Stomach (tissue), 9 donors: ENCODE results near the gene NSD2. TPM values are rescaled to one million over a fixed set of nuclear protein-coding genes. Genes with fewer than 3 reads are reported as not detected.
A peak's percentile ranks its signal among the peaks of the same experiment; 100 is the strongest.

ENCODE experiments used
- DNase-seq, 2 donors: peaks; one replicate each; pipeline versions ENCODE4 v3.0.0 to v3.0.0-alpha.2; 2013 to 2019
- H3K27ac ChIP-seq, 5 donors: fragments of 200-600 bp in 4 of 5; sonication (generic) in 4 of 5; one replicate each; pipeline ENCODE4 v1.5.1; 2013 to 2019; ENCODE audit warnings: mild to moderate bottlenecking in 1 of 5, moderate library complexity in 1 of 5
- H3K27me3 ChIP-seq, 3 donors: fragments of 200-600 bp; sonication (generic); one replicate each; pipeline ENCODE4 v1.5.1; 2017 to 2019; ENCODE audit warnings: mixed run types in 1 of 3
- H3K36me3 ChIP-seq, 4 donors: fragments of 200-600 bp; sonication (generic); 1 replicate in 3 of 4; 2 replicates in 1 of 4; pipeline ENCODE4 v1.5.1; 2016 to 2019
- H3K4me1 ChIP-seq, 4 donors: fragments of 200-600 bp; sonication (generic); one replicate each; pipeline ENCODE4 v1.5.1; 2016 to 2019
- H3K4me3 ChIP-seq, 4 donors: fragments of 200-600 bp; sonication (generic) in 3 of 4; one replicate each; pipeline ENCODE4 v1.5.1; 2016 to 2019; ENCODE audit warnings: mild to moderate bottlenecking in 1 of 4
- H3K9me3 ChIP-seq, 4 donors: fragments of 200-600 bp; sonication (generic); one replicate each; pipeline ENCODE4 v1.5.1; 2016 to 2019
- EP300 ChIP-seq: sonication (generic); formaldehyde crosslinking; IDR thresholded peaks from one replicate; pipeline ENCODE4 v1.6.1; 2017; ENCODE audit warnings: antibody characterized with exemption
- POLR2A ChIP-seq, 4 donors: fragments of 450-650 bp; IDR thresholded peaks; one replicate each; pipeline ENCODE4 v1.6.1; 2016; ENCODE audit warnings: antibody characterized with exemption in 4 of 4, control low read depth in 2 of 4, mild to moderate bottlenecking in 1 of 4, moderate library complexity in 1 of 4
- POLR2AphosphoS5 ChIP-seq, 3 donors: sonication (generic); formaldehyde crosslinking; IDR thresholded peaks; one replicate each; pipeline ENCODE4 v1.6.1; 2016; ENCODE audit warnings: antibody characterized with exemption in 3 of 3
- WGBS, 5 donors: extraction: QIAGEN DNeasy Blood & Tissue Kit in 3 of 5; methylation state at CpG; one replicate each; pipeline versions ENCODE4 v1.1.5 to v1.1.7; 2013 to 2018; 5-methylcytosine and 5-hydroxymethylcytosine counted together
- intact Hi-C: fragments of 100-400 bp; cut with DNase I; formaldehyde crosslinking; loops from one replicate; pipeline ENCODE4 v1.15.1; 2023; ENCODE audit warnings: low total_unique reads
- polyA plus RNA-seq, 3 donors: library from polyadenylated mRNA; stranded (reverse); fragments of 200-250 nt; gene quantifications; one replicate each; pipeline ENCODE4 v1.2.3, GENCODE V29; 2013
- total RNA-seq, 5 donors: library from RNA; depleted of rRNA; stranded (reverse); fragments of >200 nt; gene quantifications; one replicate each; pipeline versions ENCODE4 v1.1.0 to v1.2.3, GENCODE V29; 2014 to 2016
- TF ChIP-seq, protein P1 (sequence below), 7 experiments: fragments of 450-650 bp in 4 of 7; fragments of 200-600 bp in 3 of 7; sonication (generic) in 3 of 7; IDR thresholded peaks; one replicate each; pipeline ENCODE4 v1.5.1; 2016 to 2019; ENCODE audit warnings: antibody characterized with exemption in 7 of 7, control low read depth in 2 of 7, mild to moderate bottlenecking in 1 of 7
- donor health status: healthy with polysubstance abuse.
- donor health status: Bipolar disorder and iron deficiency.
- donor health status: healthy.

The NSD2 gene
- total and polyA plus RNA-seq, 8 donors, result 4.9 to 176 (median 56.9) TPM

GRCh38 chr4:1850276-1850675 lies 20.9 kb upstream of the NSD2 start:
- intact Hi-C loops, result no loop called here
- Histone ChIP-seq H3K27ac (no peak overlapping the region), H3K4me3 (no peak overlapping the region), H3K4me1 (peaks cover 32 to 53% (median 44%) of the 10 kb centered on the region in 4 donors), H3K9me3 (no peaks in the 10 kb centered on the region), H3K27me3 (no peaks in the 10 kb centered on the region), H3K36me3 (peaks cover 12 to 39% (median 32%) of the 10 kb centered on the region in 4 donors)
- no peak for DNase-seq
- TF ChIP-seq EP300 (no peak), POLR2A (IDR thresholded peaks at IDR 0.05) (no peak), POLR2AphosphoS5 (IDR thresholded peaks at IDR 0.05) (no peak)
- TF ChIP-seq, protein P1, sequence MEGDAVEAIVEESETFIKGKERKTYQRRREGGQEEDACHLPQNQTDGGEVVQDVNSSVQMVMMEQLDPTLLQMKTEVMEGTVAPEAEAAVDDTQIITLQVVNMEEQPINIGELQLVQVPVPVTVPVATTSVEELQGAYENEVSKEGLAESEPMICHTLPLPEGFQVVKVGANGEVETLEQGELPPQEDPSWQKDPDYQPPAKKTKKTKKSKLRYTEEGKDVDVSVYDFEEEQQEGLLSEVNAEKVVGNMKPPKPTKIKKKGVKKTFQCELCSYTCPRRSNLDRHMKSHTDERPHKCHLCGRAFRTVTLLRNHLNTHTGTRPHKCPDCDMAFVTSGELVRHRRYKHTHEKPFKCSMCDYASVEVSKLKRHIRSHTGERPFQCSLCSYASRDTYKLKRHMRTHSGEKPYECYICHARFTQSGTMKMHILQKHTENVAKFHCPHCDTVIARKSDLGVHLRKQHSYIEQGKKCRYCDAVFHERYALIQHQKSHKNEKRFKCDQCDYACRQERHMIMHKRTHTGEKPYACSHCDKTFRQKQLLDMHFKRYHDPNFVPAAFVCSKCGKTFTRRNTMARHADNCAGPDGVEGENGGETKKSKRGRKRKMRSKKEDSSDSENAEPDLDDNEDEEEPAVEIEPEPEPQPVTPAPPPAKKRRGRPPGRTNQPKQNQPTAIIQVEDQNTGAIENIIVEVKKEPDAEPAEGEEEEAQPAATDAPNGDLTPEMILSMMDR (IDR thresholded peaks at IDR 0.05), result no peak
- WGBS, 5 donors, result 80 to 90% (median 88%) methylated on average over 5 to 10 of the region's 10 CpGs

DNA sequence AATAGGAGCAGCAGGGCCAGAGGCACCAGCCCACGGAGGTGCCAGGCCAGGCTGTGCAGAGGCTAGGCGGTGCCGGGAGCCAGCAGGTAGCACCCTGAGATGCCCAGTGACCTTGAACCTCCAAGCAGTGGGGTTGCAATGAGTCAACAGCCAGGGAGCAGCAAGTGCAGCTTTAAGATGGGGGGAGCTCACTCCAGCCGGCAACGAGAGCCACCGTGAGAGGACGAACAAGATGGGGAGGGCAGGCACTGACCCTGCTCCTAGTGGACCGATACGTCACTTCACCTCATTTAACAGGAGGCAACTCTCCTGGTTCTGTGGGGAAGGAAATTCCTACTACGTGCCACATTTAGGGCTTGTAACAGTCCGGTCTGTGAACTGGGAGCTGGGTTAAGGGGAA lies 20.0 kb upstream of the NSD2 start:
- Histone ChIP-seq H3K4me3 (no peak overlapping the region), H3K27ac (peak overlapping the region in 2 of 5 donors; percentile 27 to 28), H3K27me3 (no peaks in the 10 kb centered on the region), H3K4me1 (peaks cover 33 to 54% (median 47%) of the 10 kb centered on the region in 4 donors), H3K36me3 (peaks cover 8 to 30% (median 24%) of the 10 kb centered on the region in 4 donors), H3K9me3 (no peaks in the 10 kb centered on the region)
- DNase-seq, result no peak
- intact Hi-C loops, result no loop called here
- WGBS, 5 donors, result 40 to 70% (median 46%) methylated on average over 11 of the region's 11 CpGs
- TF ChIP-seq, protein P1 (IDR thresholded peaks at IDR 0.05), result no peak
- TF ChIP-seq POLR2A (IDR thresholded peaks at IDR 0.05), result no peak
- no peak for TF ChIP-seq POLR2AphosphoS5 (IDR thresholded peaks at IDR 0.05)
- TF ChIP-seq EP300, result no peak

GRCh38 chr4:1851575-1852410 lies 19.4 kb upstream of the NSD2 start:
- peak overlapping the region in 3 of 5 donors; percentile 26 to 51 (median 27) for H3K27ac ChIP-seq
- DNase-seq, result peak in 1 of 2 donors; percentile 57
- intact Hi-C loops, result no loop called here
- H3K9me3 ChIP-seq, result no peaks in the 10 kb centered on the region
- TF ChIP-seq, protein P1 (IDR thresholded peaks at IDR 0.05), result no peak
- TF ChIP-seq POLR2A (IDR thresholded peaks at IDR 0.05), result no peak
- TF ChIP-seq POLR2AphosphoS5 (IDR thresholded peaks at IDR 0.05), result no peak
- TF ChIP-seq EP300, result no peak
- no peak overlapping the region for H3K4me3 ChIP-seq
- H3K4me1 ChIP-seq, result peaks cover 33 to 57% (median 52%) of the 10 kb centered on the region in 4 donors
- no peaks in the 10 kb centered on the region for H3K27me3 ChIP-seq
- peaks cover 2 to 24% (median 18%) of the 10 kb centered on the region in 4 donors for H3K36me3 ChIP-seq
- WGBS, 5 donors, result 58 to 69% (median 63%) methylated on average over 15 to 16 of the region's 16 CpGs

DNA sequence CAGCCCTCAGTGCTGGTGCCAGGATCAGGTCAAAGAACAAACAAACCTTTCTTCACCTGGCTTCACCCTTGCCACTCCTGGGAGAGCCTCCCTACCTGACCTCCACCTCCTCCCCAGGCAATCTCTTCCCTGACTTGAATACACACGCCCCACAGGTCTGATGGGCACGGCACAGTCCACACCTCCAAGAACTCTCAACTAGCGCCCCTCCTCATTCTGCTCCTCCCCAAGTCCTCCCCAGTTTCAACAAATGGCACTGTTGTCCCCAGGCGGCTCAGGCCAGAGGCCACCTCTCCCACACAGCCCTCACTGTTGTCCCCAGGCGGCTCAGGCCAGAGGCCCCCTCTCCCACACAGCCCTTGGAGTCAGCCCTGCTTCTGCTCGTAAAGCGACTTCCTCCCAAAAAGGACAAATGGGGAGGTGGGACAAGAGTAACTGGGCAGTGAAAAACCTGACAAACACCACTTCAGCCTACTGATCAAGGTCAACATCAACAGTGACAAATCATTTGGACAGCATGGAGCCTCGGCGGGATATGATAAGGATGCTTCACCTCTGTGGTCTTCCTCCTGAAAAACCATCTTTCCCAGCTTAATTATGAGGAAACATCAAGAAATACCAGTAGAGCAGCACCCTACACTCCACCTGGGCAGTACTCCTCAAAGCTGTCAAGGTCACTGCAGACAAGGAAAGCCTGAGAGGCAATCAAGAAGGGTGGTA lies 18.1 kb upstream of the NSD2 start:
- Histone ChIP-seq H3K27ac (peak overlapping the region in 2 of 5 donors; percentile 27 to 51), H3K36me3 (peaks cover 0 to 11% (median 6%) of the 10 kb centered on the region in 4 donors), H3K4me3 (no peak overlapping the region), H3K4me1 (peaks cover 42 to 69% (median 64%) of the 10 kb centered on the region in 4 donors), H3K9me3 (no peaks in the 10 kb centered on the region), H3K27me3 (no peaks in the 10 kb centered on the region)
- no peak for TF ChIP-seq EP300
- no peak for TF ChIP-seq POLR2A (IDR thresholded peaks at IDR 0.05)
- TF ChIP-seq, protein P1 (IDR thresholded peaks at IDR 0.05), result no peak
- TF ChIP-seq POLR2AphosphoS5 (IDR thresholded peaks at IDR 0.05), result no peak
- intact Hi-C loops, result no loop called here
- WGBS, 5 donors, result 60 to 80% (median 63%) methylated on average over 9 of the region's 9 CpGs
- DNase-seq, result peak in 1 of 2 donors; percentile 37
